Vagina (tissue), 2 donors: ENCODE results near the gene TEAD2.

Experiments used
- POLR2A ChIP-seq, 2 donors: fragments of 450-650 bp; IDR thresholded peaks; one replicate each; pipeline ENCODE4 v1.6.1; 2017; ENCODE audit warnings: antibody characterized with exemption in 2 of 2, mild to moderate bottlenecking in 2 of 2, moderate library complexity in 2 of 2
- POLR2AphosphoS5 ChIP-seq, 2 donors: sonication (generic); formaldehyde crosslinking; IDR thresholded peaks; one replicate each; pipeline ENCODE4 v1.9.0; 2017; ENCODE audit warnings: antibody characterized with exemption in 2 of 2, mild to moderate bottlenecking in 2 of 2, low read depth in 1 of 2; ENCODE audit not compliant: insufficient read depth in 1 of 2
- TF ChIP-seq, protein P1 (sequence below), 3 experiments: fragments of 450-650 bp in 2 of 3; fragments of 200-600 bp in 1 of 3; sonication (generic) in 1 of 3; IDR thresholded peaks; one replicate each; pipeline ENCODE4 v1.5.1; 2017 to 2019; ENCODE audit warnings: antibody characterized with exemption in 3 of 3, mild to moderate bottlenecking in 2 of 3, moderate library complexity in 2 of 3

DNA sequence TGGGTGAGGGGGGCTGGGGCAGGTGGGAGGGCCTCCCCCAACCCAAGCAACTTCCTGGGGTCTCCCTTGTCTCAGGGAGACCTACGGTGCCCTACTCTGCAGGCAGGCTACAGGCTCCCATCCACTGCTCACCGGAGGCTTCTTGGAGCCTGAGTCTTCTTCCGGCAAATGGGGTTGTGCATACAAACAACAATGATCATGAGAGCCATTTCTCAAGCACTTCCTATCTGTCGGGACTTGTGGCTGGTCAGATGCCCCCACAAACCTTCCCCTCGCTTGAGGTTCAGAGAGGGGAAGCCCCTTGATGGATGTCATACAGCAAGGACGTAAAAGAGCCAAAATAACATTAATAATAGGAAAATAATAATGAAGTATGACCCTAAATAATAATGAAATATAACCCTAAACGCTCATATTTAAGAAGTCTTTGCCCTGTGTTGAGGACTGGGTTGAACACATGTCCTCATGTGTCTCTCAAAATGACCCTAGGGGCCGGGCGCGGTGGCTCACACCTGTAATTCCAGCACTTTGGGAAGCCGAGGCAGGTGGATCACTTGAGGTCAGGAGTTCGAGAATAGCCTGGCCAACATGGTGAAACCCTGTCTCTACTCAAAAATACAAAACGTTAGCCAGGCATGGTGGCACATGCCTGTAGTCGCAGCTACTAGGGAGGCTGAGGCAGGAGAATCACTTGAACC, 26.3 kb downstream of the TEAD2 start:
- TF ChIP-seq, protein P1, sequence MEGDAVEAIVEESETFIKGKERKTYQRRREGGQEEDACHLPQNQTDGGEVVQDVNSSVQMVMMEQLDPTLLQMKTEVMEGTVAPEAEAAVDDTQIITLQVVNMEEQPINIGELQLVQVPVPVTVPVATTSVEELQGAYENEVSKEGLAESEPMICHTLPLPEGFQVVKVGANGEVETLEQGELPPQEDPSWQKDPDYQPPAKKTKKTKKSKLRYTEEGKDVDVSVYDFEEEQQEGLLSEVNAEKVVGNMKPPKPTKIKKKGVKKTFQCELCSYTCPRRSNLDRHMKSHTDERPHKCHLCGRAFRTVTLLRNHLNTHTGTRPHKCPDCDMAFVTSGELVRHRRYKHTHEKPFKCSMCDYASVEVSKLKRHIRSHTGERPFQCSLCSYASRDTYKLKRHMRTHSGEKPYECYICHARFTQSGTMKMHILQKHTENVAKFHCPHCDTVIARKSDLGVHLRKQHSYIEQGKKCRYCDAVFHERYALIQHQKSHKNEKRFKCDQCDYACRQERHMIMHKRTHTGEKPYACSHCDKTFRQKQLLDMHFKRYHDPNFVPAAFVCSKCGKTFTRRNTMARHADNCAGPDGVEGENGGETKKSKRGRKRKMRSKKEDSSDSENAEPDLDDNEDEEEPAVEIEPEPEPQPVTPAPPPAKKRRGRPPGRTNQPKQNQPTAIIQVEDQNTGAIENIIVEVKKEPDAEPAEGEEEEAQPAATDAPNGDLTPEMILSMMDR (IDR thresholded peaks at IDR 0.05) = no peak
- no peak for TF ChIP-seq POLR2AphosphoS5 (IDR thresholded peaks at IDR 0.05; ENCODE audit: insufficient read depth in 1 of 2, low read depth in 1 of 2)
- TF ChIP-seq POLR2A (IDR thresholded peaks at IDR 0.05) = no peak
